ENCODE data around the gene SCYL1.

GRCh38 chr11:65573391-65574079, 48.7 kb downstream of the SCYL1 start:
- TF ChIP-seq EGR1 (IDR thresholded peaks at IDR 0.05; ENCODE audit: low read depth in 2 of 2) = no peak
- TF ChIP-seq CTCF (IDR thresholded peaks at IDR 0.05; ENCODE audit: low read depth, low read length, missing input control) = no peak
- TF ChIP-seq ZBTB33 (IDR thresholded peaks at IDR 0.05) = no peak
- TF ChIP-seq SP1 (IDR thresholded peaks at IDR 0.05) = no peak
- no peak for TF ChIP-seq MAX (IDR thresholded peaks at IDR 0.05)
- TF ChIP-seq TAF1 (conservative IDR thresholded peaks at IDR 0.05) = no peak
